A549 (cell line): ENCODE results near the gene FCER1A. TPM values are rescaled to one million over a fixed set of nuclear protein-coding genes. Genes with fewer than 3 reads are reported as not detected.

Experiments
- ATAC-seq, 2 experiments: fragments of 200-7000 bp in 1 of 2; fragments of >200 bp in 1 of 2; cut with Nextera tagmentation in 1 of 2; cut with Tn5 transposase in 1 of 2; 3 replicates each; pipeline versions ENCODE4 v1.8.0 to v1.9.1; 2018 to 2020; ENCODE audit warnings: mild to moderate bottlenecking in 1 of 2, moderate library complexity in 1 of 2
- CTCF ChIA-PET: fragments of 300-600 bp; sonication (Branson Sonifier 250); formaldehyde crosslinking; extraction: SDS; loops from one replicate; lab custom pipeline; 2021; ENCODE audit warnings: antibody characterized with exemption, inconsistent platforms; lab: Yijun Ruan, JAX
- POLR2A ChIA-PET: fragments of 350-600 bp; formaldehyde crosslinking; extraction: SDS; loops from one replicate; lab custom pipeline; 2021; ENCODE audit warnings: antibody characterized with exemption, inconsistent platforms; lab: Yijun Ruan, JAX
- DNase-seq, 2 experiments: peaks; one replicate each; pipeline versions ENCODE4 v3.0.0 to v3.0.0-alpha.2; 2011 to 2016; ENCODE audit warnings: low read depth in 1 of 2, low spot score in 1 of 2
- FAIRE-seq: peaks from 2 replicates; lab custom pipeline; 2011; peaks lifted over from hg19 to GRCh38; lab: Jason Lieb, UNC
- H3K27ac ChIP-seq, 2 experiments: fragments of >200 bp; sonication (Bioruptor Twin); formaldehyde crosslinking; 3 replicates each; pipeline ENCODE4 v1.5.1; 2016 to 2017
- H3K4me1 ChIP-seq: fragments of >200 bp; sonication (Bioruptor Twin); formaldehyde crosslinking; 3 replicates; pipeline ENCODE4 v1.6.1; 2016
- H3K4me2 ChIP-seq: fragments of >200 bp; sonication (Bioruptor Twin); formaldehyde crosslinking; 3 replicates; pipeline ENCODE4 v1.6.1; 2016
- H3K4me3 ChIP-seq: fragments of >200 bp; sonication (Bioruptor Twin); formaldehyde crosslinking; 3 replicates; pipeline ENCODE4 v1.5.1; 2016
- H3K9me3 ChIP-seq: fragments of >200 bp; sonication (Bioruptor Twin); formaldehyde crosslinking; 3 replicates; pipeline ENCODE4 v1.6.1; 2016
- BHLHE40 ChIP-seq: IDR thresholded peaks from 2 replicates; pipeline ENCODE4 v1.6.1; 2012; ENCODE audit warnings: low read depth, low read length, inconsistent platforms
- CBX8 ChIP-seq: fragments of 200-600 bp; sonication (generic); IDR thresholded peaks from 2 replicates; pipeline ENCODE4 v1.6.1; 2016
- CEBPB ChIP-seq, 2 experiments: fragments of >200 bp in 1 of 2; sonication (Bioruptor Twin) in 1 of 2; formaldehyde crosslinking in 1 of 2; IDR thresholded peaks; 2 replicates each; pipeline ENCODE4 v1.6.1; 2012 to 2016
- CHD4 ChIP-seq: fragments of 200-600 bp; sonication (generic); IDR thresholded peaks from 2 replicates; pipeline ENCODE4 v1.6.1; 2016; ENCODE audit warnings: antibody characterized with exemption, mild to moderate bottlenecking, borderline replicate concordance
- CTCF ChIP-seq: fragments of >200 bp; sonication (Bioruptor Twin); formaldehyde crosslinking; IDR thresholded peaks from 3 replicates; pipeline ENCODE4 v1.5.1; 2016
- EHF ChIP-seq: fragments of 250-450 bp; sonication (Bioruptor Pico); IDR thresholded peaks from 2 replicates; pipeline ENCODE4 v1.5.0; 2020; ENCODE audit warnings: mild to moderate bottlenecking
- EHMT2 ChIP-seq: fragments of 200-600 bp; sonication (generic); IDR thresholded peaks from 2 replicates; pipeline ENCODE4 v1.6.1; 2016; ENCODE audit warnings: antibody characterized with exemption, low read depth, mild to moderate bottlenecking, moderate library complexity
- EP300 ChIP-seq, 2 experiments: fragments of >200 bp; sonication (Bioruptor Twin); formaldehyde crosslinking; IDR thresholded peaks; 2 replicates in 1 of 2; 3 replicates in 1 of 2; pipeline ENCODE4 v1.6.1; 2016 to 2017
- ESRRA ChIP-seq: fragments of 150-350 bp; IDR thresholded peaks from 2 replicates; pipeline ENCODE4 v1.6.1; 2014; ENCODE audit warnings: mild to moderate bottlenecking, low read length, borderline replicate concordance
- FOSB ChIP-seq: fragments of 250-450 bp; sonication (Bioruptor Pico); IDR thresholded peaks from 2 replicates; pipeline ENCODE4 v1.5.0; 2020; ENCODE audit warnings: mild to moderate bottlenecking, moderate library complexity
- FOSL2 ChIP-seq, 2 experiments: fragments of 450-650 bp in 1 of 2; fragments of >200 bp in 1 of 2; sonication (Bioruptor Twin) in 1 of 2; formaldehyde crosslinking; IDR thresholded peaks; 2 replicates each; pipeline versions ENCODE4 v1.5.0 to v1.6.1; 2016 to 2020; ENCODE audit warnings: mild to moderate bottlenecking in 1 of 2, moderate library complexity in 1 of 2
- GATA3 ChIP-seq: IDR thresholded peaks from 2 replicates; pipeline ENCODE4 v1.6.1; 2012; ENCODE audit warnings: borderline replicate concordance
- HEYL ChIP-seq: fragments of 250-450 bp; sonication (Bioruptor Pico); IDR thresholded peaks from 2 replicates; pipeline ENCODE4 v1.8.0; 2021; ENCODE audit warnings: mild to moderate bottlenecking, moderate library complexity
- HOXA7 ChIP-seq: fragments of 250-450 bp; sonication (Bioruptor Pico); IDR thresholded peaks from 2 replicates; pipeline ENCODE4 v1.5.0; 2020; ENCODE audit warnings: mild to moderate bottlenecking, moderate library complexity
- HOXB13 ChIP-seq: fragments of 250-450 bp; sonication (Bioruptor Pico); IDR thresholded peaks from 2 replicates; pipeline ENCODE4 v1.5.0; 2020; ENCODE audit warnings: low read depth, mild to moderate bottlenecking, moderate library complexity
- HOXB5 ChIP-seq: fragments of 250-450 bp; sonication (Bioruptor Pico); IDR thresholded peaks from 2 replicates; pipeline ENCODE4 v1.5.0; 2020; ENCODE audit warnings: mild to moderate bottlenecking, moderate library complexity
- JUN ChIP-seq, 2 experiments: fragments of >200 bp; sonication (Bioruptor Twin); formaldehyde crosslinking; IDR thresholded peaks; 2 replicates in 1 of 2; 3 replicates in 1 of 2; pipeline ENCODE4 v1.6.1; 2016 to 2017
- JUNB ChIP-seq: fragments of >200 bp; sonication (Bioruptor Twin); formaldehyde crosslinking; IDR thresholded peaks from 2 replicates; pipeline ENCODE4 v1.6.1; 2016
- KDM1A ChIP-seq: fragments of 200-600 bp; sonication (generic); IDR thresholded peaks from 2 replicates; pipeline ENCODE4 v1.6.1; 2016; ENCODE audit warnings: low read depth, mild to moderate bottlenecking
- MAFK ChIP-seq: fragments of 450-650 bp; IDR thresholded peaks from 2 replicates; pipeline ENCODE4 v1.6.1; 2014; ENCODE audit not compliant: partially characterized antibody
- MYC ChIP-seq: IDR thresholded peaks from 2 replicates; pipeline ENCODE4 v1.6.1; 2012; ENCODE audit warnings: mild to moderate bottlenecking, inconsistent platforms, low read length, improper control_type of control experiment, borderline replicate concordance
- NFE2L2 ChIP-seq: fragments of 150-350 bp; conservative IDR thresholded peaks from 2 replicates; pipeline ENCODE4 v1.6.1; 2014; ENCODE audit warnings: low read length
- NPAS2 ChIP-seq: fragments of 250-450 bp; sonication (Bioruptor Pico); IDR thresholded peaks from 2 replicates; pipeline ENCODE4 v1.8.0; 2022; ENCODE audit warnings: mild to moderate bottlenecking, moderate library complexity, borderline replicate concordance
- PBX3 ChIP-seq: IDR thresholded peaks from 2 replicates; pipeline ENCODE4 v1.6.1; 2012
- PHF8 ChIP-seq: fragments of 200-600 bp; sonication (generic); IDR thresholded peaks from 2 replicates; pipeline ENCODE4 v1.6.1; 2016; ENCODE audit warnings: low read depth, mild to moderate bottlenecking, antibody characterized with exemption, moderate library complexity, borderline replicate concordance
- POLR2AphosphoS2 ChIP-seq: conservative IDR thresholded peaks from 2 replicates; pipeline ENCODE4 v1.6.1; 2012; ENCODE audit warnings: low read length, improper control_type of control experiment, inconsistent platforms
- RARB ChIP-seq: fragments of 250-450 bp; sonication (Bioruptor Pico); IDR thresholded peaks from 2 replicates; pipeline ENCODE4 v1.8.0; 2021; ENCODE audit warnings: mild to moderate bottlenecking, moderate library complexity
- RCOR1 ChIP-seq: fragments of 150-350 bp; IDR thresholded peaks from 2 replicates; pipeline ENCODE4 v1.6.1; 2014; ENCODE audit warnings: antibody characterized with exemption, low read length, low read depth
- RFX5 ChIP-seq: fragments of 450-650 bp; IDR thresholded peaks from 2 replicates; pipeline ENCODE4 v1.7.1; 2014; ENCODE audit warnings: antibody characterized with exemption, mild to moderate bottlenecking, moderate library complexity
- RNF2 ChIP-seq: fragments of 200-600 bp; sonication (generic); IDR thresholded peaks from 2 replicates; pipeline ENCODE4 v1.6.1; 2016; ENCODE audit warnings: low read depth, mild to moderate bottlenecking, antibody characterized with exemption, moderate library complexity, borderline replicate concordance
- SMC3 ChIP-seq: fragments of >200 bp; sonication (Bioruptor Twin); formaldehyde crosslinking; IDR thresholded peaks from 3 replicates; pipeline ENCODE4 v1.6.1; 2018; ENCODE audit warnings: inconsistent platforms
- TP53 ChIP-seq: fragments of 250-450 bp; sonication (Bioruptor Pico); IDR thresholded peaks from 2 replicates; pipeline ENCODE4 v1.5.0; 2021; ENCODE audit warnings: mild to moderate bottlenecking, moderate library complexity
- USF2 ChIP-seq: fragments of 450-650 bp; IDR thresholded peaks from 2 replicates; pipeline ENCODE4 v1.6.1; 2014; ENCODE audit warnings: antibody characterized with exemption
- ZC3H11A ChIP-seq: fragments of 450-650 bp; IDR thresholded peaks from 2 replicates; pipeline ENCODE4 v1.6.1; 2014; ENCODE audit warnings: antibody characterized with exemption, mild to moderate bottlenecking
- ZFP36 ChIP-seq: fragments of 450-650 bp; IDR thresholded peaks from 2 replicates; pipeline ENCODE4 v1.6.1; 2014; ENCODE audit warnings: borderline replicate concordance; ENCODE audit not compliant: partially characterized antibody
- ZNF302 ChIP-seq: fragments of 250-450 bp; sonication (Bioruptor Pico); IDR thresholded peaks from 2 replicates; pipeline ENCODE4 v1.9.0; 2021; ENCODE audit warnings: inconsistent platforms, mild to moderate bottlenecking, moderate library complexity
- WGBS: methylation state at CpG from one replicate; pipeline ENCODE4 v1.1.6; 2017; ENCODE audit errors: missing lambda C conversion rate; 5-methylcytosine and 5-hydroxymethylcytosine counted together
- polyA plus RNA-seq, 4 experiments: library from polyadenylated mRNA; depleted of rRNA in 3 of 4; stranded (reverse); fragments of >200 nt; fragmentation: RNase III in 1 of 4; extraction: RNeasy Plus Mini Kit Qiagen cat#74134 plus additional on column Dnase treatment in 1 of 4; gene quantifications; 2 replicates in 3 of 4; 3 replicates in 1 of 4; pipeline ENCODE4 v1.2.3, GENCODE V29; 2011 to 2017
- TF ChIP-seq, protein P1 (sequence below): fragments of 150-350 bp; IDR thresholded peaks from 2 replicates; pipeline ENCODE4 v1.6.1; 2014; ENCODE audit warnings: low read depth, mild to moderate bottlenecking, low read length
- TF ChIP-seq, protein P2 (sequence below): IDR thresholded peaks from 2 replicates; pipeline ENCODE4 v1.6.1; 2012; ENCODE audit warnings: low read depth, borderline replicate concordance

Gene FCER1A
- polyA plus RNA-seq, 2 of the 4 experiments (the other 2 are of a cell fraction), result 0.10 TPM; not detected in 1

DNA sequence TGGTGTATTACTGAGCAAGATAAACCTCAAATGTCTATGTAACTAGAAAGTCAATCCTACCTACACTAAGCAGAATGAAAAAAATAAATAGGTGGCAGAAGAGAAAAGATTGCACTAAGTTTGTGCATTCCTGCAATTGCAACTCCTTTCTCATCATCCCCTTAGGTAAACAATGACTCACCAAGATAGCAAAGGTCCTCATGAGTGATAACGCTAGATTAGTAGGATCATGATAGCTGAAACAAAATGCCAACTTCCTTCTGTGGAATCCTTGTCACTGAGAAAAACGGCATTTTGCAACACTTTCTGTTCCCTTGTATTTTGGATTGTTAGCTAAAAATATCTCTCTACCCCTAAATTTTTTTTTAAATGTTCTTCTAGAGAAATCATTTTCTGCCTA lies 20.0 kb upstream of the FCER1A start:
- peak overlapping the region; percentile 70 for H3K4me2 ChIP-seq
- CTCF ChIA-PET, result no interaction called here
- TF ChIP-seq HOXB13 (CRISPR knock-in tag) (no peak), JUN (IDR thresholded peaks at IDR 0.05) (peak; percentile 74 to 91; a peak in 4 of 5 replicates), HEYL (CRISPR knock-in tag) (no peak), CHD4 (no peak), KDM1A (no peak), MYC (no peak), CEBPB (IDR thresholded peaks at IDR 0.05) (peak; percentile 86 to 88), HOXA7 (CRISPR knock-in tag) (no peak), GATA3 (peak; percentile 89), TP53 (CRISPR knock-in tag) (no peak), RFX5 (no peak), FOSL2 (IDR thresholded peaks at IDR 0.05) (peak; percentile 97), FOSL2 (CRISPR knock-in tag; IDR thresholded peaks at IDR 0.05) (peak; percentile 98), BHLHE40 (no peak), RCOR1 (no peak), ZC3H11A (no peak), JUNB (peak; percentile 95), PHF8 (no peak), HOXB5 (CRISPR knock-in tag) (no peak), NPAS2 (CRISPR knock-in tag) (no peak), CTCF (no peak), RNF2 (no peak), USF2 (no peak), MAFK (peak; percentile 22), ESRRA (no peak), SMC3 (no peak; the same call in 2 of the 3 replicates), PBX3 (no peak), EHF (no peak), RARB (no peak), FOSB (CRISPR knock-in tag) (no peak), ZFP36 (no peak), EHMT2 (no peak), CBX8 (no peak), EP300 (IDR thresholded peaks at IDR 0.05) (peak; percentile 71 to 78; a peak in 2 of 5 replicates), ZNF302 (CRISPR knock-in tag) (no peak), NFE2L2 (no peak), POLR2AphosphoS2 (no peak)
- TF ChIP-seq, protein P1, sequence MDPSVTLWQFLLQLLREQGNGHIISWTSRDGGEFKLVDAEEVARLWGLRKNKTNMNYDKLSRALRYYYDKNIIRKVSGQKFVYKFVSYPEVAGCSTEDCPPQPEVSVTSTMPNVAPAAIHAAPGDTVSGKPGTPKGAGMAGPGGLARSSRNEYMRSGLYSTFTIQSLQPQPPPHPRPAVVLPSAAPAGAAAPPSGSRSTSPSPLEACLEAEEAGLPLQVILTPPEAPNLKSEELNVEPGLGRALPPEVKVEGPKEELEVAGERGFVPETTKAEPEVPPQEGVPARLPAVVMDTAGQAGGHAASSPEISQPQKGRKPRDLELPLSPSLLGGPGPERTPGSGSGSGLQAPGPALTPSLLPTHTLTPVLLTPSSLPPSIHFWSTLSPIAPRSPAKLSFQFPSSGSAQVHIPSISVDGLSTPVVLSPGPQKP, result no peak
- TF ChIP-seq, protein P2, sequence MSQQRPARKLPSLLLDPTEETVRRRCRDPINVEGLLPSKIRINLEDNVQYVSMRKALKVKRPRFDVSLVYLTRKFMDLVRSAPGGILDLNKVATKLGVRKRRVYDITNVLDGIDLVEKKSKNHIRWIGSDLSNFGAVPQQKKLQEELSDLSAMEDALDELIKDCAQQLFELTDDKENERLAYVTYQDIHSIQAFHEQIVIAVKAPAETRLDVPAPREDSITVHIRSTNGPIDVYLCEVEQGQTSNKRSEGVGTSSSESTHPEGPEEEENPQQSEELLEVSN, result no peak

More for the DNA sequence above, 20.0 kb upstream of the FCER1A start:
- no peaks in the 10 kb centered on the region for H3K9me3 ChIP-seq
- FAIRE-seq (peak; percentile 99), ATAC-seq (peak; percentile 94 to 95; a peak in 5 of 6 replicates), DNase-seq (peak; percentile 55 to 86)
- POLR2A ChIA-PET, result no interaction called here
- no peak overlapping the region for H3K4me3 ChIP-seq
- H3K4me1 ChIP-seq, result peaks cover 45% of the 10 kb centered on the region
- H3K27ac ChIP-seq, result peak overlapping the region; percentile 74 to 81
- WGBS, result 0% methylated on average over 2 of the region's 2 CpGs
